ENCODE results near the gene PTPN3.
"Not testable (repeated sequence)": the region's sequence is repeated elsewhere in the genome, so short reads cannot be mapped to it uniquely, and the experiment has no call there.

The PTPN3 gene

DNA sequence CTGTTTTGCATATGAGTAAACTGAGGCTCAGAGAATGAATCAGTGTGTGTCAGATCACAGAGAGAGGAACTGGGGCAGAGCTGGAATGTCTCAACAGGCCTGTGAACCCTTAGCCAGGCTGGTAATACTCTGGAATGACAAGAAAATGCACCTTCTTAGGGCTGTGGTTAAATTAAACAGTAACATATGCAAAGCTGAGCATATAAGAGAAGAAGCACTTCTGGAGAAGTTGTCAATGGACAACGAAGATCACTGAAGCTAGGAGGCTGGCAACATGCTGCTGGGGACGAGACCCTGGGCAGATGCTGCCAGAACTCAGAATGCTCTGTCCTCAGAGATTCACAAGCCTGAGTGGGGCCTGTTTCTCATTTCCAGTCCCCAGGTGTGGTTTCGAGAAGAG lies 112.6 kb downstream of the PTPN3 start:
- DNase-seq = no peak

DNA sequence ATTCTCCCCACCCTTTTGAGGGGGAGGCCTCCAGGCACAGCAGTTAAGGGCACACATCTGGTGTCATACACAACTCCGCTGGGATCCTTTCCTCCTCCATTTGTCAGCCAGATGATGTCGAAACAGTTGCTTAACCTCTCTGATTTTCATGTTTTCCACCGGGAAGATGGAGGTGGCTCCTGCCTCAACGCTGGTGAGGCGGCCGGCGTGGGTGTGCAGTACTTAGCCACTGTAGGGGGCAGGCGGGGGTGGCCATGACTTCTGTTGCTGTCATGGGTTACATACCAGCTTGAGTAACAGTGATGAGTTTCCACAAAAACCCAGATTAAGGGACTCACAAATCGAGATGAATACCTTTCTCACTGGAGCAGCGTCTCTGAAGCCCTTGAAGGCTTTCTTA lies 114.2 kb downstream of the PTPN3 start:
- no peak for DNase-seq

DNA sequence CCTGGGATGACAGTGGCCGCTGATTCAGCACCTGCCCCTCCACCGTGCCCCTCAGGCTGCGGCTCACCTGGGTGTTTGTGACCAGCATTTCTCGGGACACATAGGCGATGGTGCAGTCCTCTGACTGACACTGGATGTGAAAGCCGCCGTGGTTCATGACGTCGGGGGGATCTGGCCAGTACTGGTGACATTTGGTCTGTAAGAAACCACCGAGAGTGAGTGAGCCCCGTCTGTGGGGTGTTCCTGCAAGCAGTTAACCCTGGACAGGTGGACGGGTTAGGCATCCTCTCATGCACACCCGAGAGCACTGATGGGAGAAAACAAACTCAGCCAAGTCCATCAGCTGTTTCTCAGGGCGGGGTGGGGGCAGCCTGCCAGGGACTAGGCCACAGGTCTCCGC lies 114.8 kb downstream of the PTPN3 start:
- DNase-seq = no peak

DNA sequence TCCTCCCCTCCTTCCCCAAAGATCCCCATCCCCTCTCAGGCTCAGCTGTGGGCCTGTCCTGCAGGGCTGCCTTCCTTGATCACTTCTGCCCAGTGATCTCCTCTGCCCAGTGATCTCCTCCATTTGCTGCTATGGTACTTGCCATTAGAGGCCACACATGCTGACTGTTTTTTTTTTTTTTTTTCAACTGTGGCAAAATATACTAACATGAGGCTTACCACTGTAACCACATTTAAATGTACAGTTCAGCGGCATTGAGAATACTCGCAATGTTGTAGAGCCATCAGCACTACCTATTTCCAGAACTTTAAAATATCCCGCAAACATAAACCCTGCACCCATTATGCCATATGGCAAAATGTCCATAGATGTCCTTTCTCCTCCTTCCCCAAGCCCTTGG lies 115.5 kb downstream of the PTPN3 start:
- no peak for DNase-seq

DNA sequence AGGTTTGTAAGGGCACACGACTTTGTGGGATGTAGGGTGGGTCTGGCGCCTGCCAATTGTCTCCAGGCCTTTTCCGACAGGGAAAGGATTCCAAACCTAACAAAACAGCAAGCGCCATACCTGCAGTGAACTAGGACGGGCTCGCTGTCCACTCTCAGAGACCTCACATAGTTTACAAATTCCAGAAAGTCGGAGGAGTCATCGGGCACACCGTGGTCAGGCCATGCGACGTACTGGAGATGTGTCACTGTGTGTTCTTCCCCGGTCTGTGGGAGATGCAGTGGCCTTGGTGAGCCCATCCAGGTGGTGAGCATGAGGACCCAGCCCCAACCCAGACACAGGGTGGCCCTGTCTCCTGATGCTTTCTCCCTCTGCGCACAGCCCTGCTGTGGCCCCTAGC lies 115.9 kb downstream of the PTPN3 start:
- DNase-seq = no peak

DNA sequence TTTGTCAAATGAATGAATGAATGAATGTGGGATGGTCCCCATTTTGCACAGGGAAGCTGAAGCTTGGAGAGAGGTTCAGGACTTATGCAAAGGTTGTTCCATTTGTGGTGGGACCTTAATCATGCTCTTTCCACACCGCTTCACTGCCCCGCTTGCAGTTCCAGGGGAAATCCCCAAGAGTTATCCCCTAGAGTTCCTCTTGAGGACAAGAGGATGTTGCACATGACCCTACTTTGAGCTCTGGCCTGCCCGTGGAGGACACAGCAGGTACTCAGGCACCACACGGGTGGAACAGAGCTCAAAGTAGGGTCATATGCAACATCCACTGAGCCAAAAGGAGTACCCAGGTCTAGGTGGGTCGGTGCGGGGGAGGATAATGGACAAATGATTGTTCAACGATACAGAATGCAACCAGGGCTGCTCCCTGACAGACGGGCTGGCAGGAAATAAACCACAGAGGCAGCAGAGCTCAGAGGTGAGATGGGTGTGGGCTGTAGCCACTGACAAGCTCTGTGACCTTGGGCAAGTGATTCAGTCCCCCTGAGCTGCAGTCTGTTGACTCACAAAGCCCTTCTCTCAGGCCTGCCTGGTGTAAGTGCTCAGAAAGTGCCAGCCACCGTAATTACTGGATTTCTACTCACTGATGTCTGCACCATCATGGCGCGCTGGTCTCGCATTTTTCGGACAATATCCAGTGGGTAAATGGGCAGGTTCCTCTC lies 116.9 kb downstream of the PTPN3 start:
- DNase-seq = no peak

DNA sequence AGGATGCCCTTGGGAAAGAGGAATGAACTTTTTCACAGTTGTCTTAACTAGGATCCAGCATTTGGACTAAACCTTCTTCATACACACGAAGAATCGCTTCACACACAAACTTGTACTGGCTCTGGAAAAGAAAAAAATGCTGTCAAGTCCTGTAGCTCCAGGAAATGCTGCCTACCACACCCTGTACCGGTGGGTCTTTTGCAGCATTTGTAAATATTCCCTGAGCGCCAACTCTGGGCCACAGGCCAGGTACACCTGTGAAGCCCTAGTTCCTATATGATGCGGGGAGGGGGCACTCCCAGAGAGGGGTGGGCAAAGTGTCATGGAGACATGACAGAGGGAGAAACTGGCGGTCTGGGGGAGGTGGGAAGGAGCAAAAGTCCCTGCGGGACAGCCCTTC lies 118.6 kb downstream of the PTPN3 start:
- DNase-seq = no peak

DNA sequence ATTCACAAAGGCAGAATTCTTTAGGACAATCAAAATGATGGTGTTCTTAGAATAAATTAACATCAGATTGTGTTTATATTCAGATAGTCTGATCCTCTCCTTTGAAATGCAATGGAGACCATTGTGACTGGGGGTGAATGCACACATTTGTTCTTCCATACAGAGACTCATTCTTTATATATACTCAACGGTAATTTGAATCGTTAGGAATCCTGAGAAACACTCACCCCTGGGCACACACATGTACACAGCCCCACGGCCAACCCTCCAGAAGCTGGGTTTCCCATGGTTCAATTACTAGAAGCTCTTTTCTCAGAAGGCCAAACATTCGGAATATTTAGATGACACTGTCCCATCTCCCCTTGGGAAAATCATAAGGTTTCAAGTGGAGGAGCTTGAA lies 119.8 kb downstream of the PTPN3 start:
- no peak for DNase-seq

DNA sequence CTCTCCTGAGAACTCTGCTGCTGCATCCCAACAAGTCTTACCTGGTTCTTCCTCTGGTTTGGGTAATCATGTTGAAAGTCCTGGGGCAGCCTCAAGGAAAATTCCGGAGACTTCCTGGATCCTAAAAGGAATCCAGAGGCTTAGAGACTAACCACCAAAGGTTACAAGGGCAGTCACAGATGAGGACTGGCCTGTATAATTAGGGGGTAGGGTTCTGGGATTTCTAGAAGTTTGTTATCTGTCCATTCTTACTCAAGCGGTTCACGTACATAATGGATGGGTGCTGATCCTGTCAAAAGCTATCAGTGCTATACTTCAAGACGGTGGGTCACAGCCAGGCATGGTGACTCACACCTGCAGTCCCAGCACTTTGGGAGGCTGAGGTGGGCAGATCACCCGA lies 125.9 kb downstream of the PTPN3 start:
- no peak for DNase-seq

DNA sequence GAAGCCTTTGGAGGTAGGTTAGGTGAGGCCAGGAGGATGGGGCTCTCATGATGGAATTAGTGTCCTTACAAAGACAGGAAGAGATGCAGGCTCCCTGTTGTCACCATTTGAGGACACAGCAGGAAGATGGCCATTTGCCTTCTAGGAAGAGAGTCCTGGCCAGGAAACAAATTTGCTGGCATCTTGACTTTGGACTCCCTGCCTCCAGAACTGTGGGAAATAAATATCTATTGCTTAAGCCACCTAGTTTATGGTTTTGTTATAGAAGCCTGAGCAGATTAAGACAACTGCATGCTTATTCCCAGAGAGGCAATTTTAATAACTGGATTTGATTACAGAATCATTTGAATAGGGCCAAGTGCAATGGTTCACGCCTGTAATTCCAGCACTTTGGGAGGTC lies 126.7 kb downstream of the PTPN3 start:
- DNase-seq = no peak

DNA sequence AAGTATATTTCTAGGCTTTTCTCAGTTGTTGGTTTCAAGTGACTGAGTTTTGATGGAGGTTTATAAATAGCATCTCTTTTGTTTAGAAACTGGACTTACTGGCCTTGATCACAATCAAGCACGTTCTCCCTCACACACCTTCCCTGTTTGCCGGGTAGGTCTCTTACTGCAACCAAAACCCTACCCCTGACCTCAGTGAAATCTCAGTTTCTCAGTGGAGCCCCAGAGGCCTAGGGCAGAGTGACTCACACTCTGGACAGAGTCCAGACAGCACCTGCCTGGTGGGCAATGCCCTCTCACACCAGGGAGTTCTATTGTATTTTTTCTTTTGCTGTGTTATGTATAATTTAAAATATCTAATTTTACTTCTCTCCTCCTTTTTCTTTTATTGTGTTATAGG lies 128.8 kb downstream of the PTPN3 start:
- DNase-seq = no peak

DNA sequence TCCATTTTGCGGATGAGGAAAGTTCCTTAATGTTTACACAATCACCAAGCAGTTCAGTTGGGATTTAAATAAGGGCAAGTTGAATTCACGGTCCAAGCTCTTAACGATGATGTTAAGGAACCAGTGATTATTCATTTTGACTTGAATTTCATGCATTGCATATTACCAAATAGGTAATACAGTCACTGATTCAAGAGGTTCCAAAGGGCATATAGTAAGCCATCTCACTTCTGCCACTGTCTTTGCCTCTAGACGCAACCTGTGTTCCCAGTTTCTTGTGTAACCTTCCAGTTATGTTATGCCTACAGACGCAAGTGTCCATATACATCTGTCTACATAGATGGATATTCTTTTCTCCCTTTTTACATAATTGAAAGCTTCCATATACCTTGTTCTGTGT lies 137.3 kb downstream of the PTPN3 start:
- DNase-seq = no peak

DNA sequence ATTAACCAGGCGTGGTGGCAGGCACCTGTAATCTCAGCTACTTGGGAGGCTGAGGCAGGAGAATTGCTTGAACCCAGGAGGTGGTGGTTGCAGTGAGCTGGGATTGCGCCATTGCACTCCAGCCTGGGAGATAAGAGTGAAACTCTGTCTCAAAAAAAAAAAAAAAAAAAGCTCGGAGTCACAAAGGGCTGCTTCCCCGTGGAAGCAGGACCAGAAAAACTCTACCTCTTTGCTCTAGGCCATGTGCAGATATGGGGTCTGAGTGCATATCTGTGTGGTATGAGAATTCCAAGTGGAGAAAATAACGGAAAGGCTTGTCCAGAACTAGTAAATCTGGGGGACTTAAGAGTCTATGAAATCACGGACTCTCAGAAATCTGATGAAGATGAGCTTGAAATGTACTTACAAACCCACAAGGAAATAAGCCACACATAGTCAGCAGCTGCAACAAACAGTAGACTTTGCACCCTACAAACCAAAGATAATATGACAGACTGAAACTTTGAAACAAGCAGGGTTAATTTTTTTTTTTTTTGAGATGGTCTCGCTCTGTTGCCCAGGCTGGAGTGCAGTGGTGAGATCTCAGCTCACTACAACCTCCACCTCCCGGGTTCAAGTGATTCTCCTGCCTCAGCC lies 139.0 kb downstream of the PTPN3 start:
- not testable (repeated sequence) for DNase-seq

DNA sequence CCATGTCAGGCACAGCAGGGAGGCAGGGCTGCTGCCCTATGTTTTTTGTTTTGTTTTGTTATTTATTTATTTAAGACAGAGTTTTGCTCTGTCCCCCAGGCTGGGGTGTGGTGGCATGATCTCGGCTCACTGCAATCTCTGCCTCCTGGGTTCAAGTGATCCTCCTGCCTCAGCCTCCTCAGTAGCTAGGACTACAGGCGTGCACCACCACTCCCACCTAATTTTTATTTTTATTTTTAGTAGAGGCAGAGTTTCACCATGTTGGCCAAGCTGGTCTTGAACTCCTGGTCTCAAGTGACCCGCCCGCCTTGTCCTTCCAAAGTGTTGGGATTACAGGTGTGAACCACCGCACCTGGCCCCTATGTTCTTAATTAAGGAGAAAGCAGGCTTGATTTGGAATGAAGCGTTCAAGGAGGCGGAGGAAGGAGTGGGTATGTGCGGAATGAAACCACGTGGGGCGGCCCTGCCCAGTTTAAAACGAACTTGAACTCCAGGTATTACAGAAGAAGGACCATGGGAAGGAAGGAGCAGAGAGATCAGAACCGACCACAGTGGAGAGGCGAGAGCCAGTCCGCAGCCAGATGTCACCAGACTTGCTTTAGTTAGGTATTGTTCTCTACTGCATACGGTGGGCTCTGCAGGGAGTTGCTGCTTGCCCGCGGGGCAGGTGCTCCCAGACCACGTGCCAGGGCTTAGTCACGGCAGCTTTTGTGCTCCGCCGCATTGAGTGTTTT lies 142.4 kb downstream of the PTPN3 start:
- peak; percentile 48 for DNase-seq

DNA sequence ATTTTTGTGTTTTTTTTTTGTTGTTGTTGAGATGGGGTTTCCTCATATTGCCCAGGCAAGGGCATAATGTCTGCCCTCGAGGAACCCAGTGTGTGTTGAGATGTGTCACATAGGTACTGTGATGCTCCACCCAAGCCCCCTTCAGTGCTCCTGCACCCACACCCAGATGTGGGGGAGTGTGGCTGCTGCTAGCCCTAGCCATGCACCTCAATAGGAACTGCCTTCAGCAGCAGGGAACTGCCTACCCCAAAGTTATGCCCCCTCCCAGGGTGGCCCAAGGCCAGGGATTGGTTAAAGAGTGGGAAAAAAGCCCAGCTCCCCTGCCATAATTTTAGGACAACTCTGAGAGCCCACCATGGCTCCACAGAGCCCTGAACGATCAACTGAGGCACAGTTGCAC lies 143.9 kb downstream of the PTPN3 start:
- no peak for DNase-seq

DNA sequence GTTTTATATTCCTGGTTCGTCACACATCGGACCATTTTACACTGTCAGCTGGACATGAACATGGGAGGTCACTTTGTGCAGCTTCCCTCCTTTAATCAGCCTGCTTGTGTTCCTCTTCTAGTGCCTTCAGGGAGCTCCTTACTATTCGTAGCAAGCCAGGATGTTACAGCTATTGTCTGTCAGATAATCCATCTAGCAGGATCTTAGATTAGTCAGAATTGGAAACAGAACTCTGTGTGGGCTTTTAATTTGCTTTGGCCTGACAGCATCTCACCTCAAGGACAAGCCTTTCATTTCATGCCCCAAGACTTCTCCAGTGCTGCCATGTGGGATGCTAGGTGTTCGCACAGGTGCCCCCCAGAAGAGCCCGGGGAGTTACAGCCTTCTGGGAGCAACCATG lies 147.1 kb downstream of the PTPN3 start:
- no peak for DNase-seq

DNA sequence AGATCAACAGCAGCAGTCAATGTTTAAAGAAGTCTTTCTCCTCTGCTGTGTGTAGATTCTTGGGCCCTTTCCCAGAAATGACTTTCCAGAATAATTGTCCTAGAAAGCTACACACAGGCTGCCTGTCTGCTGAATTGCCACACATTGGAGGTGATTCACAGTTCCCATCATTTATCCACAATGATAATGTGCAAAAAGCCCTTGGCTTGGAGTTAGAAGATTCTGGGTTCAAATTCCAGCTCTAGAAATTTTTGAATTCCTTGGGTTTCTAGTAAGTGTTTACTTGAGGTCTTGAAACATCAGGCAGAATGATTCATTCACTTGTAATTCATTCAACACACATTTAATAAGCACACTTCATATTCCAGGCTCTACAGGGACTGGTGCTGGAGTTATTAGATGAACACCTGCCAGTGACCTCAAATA lies 148.7 kb downstream of the PTPN3 start:
- peak; percentile 95 for DNase-seq

DNA sequence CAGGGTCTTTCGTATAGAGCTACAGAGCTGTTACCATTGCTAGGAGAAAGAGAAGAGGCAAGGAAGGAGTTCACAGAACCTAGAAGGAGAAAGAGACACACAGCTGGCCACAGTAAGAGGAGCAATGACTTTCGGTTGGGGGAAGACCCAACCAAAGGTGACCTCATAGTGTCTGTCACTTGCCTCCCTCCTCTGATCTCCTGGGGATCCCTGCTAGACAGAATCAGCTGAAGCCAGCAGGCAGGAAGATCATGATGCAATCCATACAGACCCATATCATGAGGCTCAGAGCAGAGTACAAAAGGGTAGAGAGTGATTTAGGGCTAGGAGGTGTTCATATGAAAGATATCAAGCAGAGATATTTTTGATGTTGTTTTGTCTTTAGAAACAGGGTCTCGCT lies 151.2 kb downstream of the PTPN3 start:
- no peak for DNase-seq

DNA sequence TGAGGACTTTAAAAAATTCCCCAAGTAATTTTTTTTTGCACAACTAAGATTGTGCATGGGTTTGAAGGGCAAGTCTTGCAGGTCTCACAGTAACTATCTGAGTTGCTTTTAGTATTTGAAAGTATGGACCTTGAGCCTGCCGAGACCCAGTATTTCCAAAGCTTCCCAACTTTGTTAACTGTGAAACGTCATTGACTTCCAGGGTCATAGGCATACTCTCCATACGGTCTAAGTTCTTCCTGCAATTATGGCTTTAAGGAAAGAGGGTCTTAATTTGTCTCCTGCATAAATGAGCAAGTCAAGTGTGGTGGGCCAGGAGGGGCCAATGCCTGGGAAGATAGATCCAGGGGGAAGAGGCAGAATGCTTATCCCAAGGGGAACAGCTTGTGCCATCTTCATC lies 153.2 kb downstream of the PTPN3 start:
- no peak for DNase-seq

DNA sequence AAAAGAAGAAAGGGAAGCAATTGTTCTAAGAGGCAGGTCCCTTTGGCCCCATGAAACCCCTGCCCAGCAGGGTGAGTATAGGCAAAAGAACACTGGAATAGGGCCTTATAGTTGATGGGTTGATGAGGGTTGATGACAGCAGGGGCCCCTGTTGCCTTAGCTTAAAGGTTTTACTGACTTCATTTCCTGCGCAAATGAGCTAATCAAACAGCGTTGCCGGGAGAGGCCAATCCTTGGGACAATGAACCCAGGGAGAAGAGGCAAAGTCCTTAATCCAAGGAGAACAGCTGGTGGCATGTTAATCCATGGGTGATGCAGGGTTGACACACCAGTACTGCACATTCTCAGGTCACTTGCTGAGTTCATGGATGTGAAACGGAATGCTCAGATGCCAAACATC lies 155.2 kb downstream of the PTPN3 start:
- DNase-seq = no peak

DNA sequence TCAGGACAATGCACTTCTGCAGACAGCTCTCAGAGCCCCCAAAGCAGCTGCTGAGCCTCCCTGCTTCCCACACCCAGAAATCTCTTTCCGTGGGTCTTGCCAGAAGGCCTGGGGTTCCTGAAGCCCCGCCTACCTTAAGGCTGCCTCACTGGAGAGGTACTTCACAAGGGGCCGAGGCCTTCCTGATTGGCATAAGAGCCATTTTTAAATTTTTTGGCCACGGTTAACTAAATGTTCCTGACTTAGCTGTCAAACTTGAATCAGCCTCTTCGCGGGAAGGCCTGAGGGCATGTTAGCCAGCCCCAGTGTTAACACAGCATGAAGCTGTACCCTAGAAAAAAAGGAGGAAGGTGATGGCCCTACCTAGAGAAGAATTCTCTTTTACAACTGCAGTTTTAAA lies 156.5 kb downstream of the PTPN3 start:
- no peak for DNase-seq

DNA sequence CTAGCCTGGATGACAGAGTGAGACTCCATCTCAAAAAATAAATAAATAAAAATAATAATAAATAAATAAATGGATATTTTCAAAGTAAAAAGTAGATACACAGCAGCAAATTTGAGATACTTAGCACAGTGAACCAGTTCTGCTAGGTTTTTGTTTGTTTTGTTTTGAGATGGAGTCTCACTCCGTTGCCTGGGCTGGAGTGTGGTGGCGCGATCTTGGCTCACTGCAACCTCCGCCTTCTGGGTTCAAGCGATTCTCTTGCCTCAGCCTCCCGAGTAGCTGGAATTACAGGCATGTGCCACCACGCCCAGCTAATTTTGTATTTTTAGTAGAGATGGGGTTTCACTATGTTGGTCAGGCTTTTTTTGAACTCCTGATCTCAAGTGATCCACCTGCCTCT lies 157.1 kb downstream of the PTPN3 start:
- not testable (repeated sequence) for DNase-seq

DNA sequence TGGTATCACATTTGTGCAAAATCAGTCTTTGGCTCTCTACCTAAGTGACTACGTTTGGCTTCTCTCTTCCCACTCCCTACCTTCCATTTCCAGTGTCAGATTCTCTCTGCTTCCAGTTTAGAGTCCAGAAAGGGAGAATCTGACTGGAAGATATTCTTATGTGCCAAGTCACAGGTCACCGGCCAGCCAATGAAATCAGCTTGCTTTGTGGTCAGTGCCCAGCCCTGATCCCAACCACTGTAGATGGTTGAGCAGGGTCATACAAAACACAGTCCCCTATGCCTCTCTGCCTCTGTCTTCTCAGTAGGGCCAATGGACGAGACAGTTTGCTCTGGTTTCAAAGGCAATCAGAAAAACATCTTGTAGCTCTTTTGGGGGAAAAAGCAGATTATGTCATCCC lies 161.7 kb downstream of the PTPN3 start:
- no peak for DNase-seq

DNA sequence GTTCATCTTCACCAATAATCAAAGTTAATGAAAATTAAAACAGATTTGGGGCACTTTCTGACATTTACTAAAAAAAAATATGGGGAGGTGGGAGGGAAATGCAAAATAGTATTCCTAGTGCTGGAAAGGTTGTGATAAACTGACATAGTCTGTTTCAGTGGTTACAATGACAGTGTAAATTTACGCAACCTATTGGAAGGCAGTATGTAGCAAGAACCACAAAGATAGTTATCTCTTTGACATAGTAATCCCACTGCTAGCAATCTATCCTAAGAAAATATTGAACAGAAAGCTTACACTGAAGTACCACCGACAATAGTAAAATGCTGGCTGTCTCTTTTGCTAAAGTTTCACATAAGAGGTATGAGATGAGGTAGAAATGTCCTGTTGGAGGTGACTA lies 162.2 kb downstream of the PTPN3 start:
- DNase-seq = no peak
